Glomerular endothelial cell (primary cell): ENCODE results near the gene KYAT1. TPM values are rescaled to one million over a fixed set of nuclear protein-coding genes. Genes with fewer than 3 reads are reported as not detected.

Experiments
- DNase-seq: peaks from one replicate; pipeline ENCODE4 v3.0.0-alpha.2; 2011; ENCODE audit warnings: low read depth, low spot score; ENCODE audit errors: extremely low read depth
- total RNA-seq: library from RNA; depleted of rRNA; stranded (reverse); fragments of >200 nt; gene quantifications from 2 replicates; pipeline ENCODE4 v1.2.3, GENCODE V29; 2015

Gene KYAT1
- total RNA-seq, 1 donor from 2014 or later: 6.1 TPM

DNA sequence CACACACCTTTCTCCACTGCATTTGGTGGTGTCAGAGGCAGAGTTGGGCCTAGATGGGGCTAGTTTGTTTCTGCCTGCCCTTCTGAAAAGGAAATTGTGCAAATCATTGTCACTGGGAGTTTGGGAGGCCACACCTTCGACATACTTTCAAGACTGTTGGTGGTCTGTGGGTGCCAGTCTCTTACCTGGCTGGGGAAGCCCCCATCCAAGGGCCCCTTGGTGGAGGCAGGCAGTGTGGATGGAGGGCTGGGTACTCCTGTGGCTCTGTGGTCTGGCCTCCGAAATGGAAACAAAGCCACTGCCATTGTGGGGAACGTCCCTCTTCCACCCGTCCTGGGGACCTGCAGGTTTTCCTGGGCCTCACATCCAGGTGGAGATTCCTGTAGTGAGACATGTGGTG lies 28.1 kb upstream of the KYAT1 start:
- DNase-seq: no peak

DNA sequence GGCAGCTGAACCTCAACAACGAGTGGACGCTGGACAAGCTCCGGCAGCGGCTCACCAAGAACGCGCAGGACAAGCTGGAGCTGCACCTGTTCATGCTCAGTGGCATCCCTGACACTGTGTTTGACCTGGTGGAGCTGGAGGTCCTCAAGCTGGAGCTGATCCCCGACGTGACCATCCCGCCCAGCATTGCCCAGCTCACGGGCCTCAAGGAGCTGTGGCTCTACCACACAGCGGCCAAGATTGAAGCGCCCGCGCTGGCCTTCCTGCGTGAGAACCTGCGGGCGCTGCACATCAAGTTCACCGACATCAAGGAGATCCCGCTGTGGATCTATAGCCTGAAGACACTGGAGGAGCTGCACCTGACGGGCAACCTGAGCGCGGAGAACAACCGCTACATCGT lies 26.6 kb upstream of the KYAT1 start:
- DNase-seq: no peak

DNA sequence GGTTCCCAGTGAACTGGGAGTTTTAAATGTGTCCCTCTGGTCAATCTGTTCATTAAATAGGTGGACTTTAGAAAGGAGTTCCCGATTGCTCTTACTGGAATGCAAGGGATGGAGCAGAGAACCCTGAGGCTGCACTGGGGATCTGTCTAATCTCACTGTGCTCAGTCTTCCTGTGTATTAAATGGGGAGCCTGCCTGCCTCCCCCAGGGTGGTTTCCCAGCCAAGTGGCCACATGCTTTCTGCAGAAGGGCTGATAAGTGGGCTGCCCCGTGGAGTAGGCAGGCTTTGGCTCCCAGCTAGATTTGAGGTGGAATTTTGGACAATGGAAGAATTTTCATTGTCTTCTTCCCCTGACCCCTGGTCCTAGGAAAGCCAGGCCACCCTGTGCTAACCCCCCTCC lies 25.0 kb upstream of the KYAT1 start:
- DNase-seq: no peak

DNA sequence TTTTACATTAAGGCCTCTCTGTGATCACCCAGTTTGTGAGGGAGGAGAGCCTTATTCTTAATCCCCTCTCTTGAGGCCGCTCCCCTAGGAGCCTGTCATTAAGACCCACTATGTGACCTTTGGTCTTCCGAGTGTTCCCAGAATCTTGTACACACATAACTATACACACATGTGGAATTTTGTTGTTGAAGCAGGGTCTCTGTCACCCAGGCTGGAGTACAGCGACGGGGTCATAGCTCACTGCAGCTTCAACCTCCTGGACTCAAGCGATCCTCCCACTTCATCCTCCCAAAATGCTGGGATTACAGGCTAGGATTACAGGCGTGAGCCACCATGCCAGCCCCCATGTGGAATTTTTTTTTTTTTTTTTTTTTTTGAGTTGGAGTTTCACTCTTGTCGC lies 24.2 kb upstream of the KYAT1 start:
- no peak for DNase-seq

DNA sequence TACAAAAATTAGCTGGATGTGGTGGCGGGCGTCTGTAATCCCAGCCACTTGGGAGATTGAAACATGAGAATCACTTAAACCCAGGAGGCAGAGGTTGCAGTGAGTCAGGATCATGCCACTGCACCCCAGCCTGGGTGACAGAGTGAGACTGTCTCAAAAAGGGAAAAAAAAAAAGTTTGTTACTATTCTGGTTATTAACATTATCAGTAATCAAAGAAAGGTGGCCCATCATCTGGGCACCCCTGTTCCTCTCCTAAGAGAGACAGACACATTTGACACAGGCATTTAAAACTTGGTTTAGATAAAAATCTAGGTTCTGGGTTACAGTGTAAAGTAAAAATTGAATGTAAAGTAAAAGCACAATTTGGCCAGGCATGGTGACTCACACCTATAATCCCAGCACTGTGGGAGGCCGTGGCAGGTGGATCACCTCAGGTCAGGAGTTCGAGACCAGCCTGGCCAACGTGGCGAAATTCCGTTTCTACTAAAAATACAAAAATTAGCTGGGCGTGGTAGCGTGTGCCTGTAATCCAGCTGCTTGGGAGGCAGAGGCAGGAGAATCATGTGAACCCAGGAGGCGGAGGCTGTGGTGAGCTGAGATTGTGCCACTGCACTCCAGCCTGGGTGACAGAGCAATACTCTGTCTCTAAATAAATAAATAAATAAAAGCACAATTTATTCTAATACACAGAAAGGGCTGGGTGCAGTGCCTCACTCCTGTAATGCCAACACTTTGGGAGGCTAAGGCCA lies 22.3 kb upstream of the KYAT1 start:
- no peak for DNase-seq

DNA sequence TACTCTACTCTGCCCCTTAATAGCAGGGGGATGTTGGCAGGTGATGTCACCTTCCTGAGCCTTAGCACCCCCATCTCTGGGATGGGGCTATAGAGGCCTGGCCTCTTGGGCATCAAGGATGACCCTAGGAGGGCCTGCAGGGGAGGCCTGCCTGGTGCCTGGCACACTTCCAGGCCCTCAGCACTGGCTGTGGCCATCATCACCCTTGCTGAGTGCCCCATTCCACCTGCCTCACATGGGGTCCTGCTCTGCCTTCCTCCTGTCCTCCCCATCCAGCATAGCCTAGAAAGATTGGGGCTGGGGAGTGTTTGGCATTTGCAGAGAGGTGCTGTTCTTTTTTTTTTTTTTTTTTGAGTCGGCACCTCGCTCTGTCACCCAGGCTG lies 21.3 kb upstream of the KYAT1 start:
- no peak for DNase-seq

DNA sequence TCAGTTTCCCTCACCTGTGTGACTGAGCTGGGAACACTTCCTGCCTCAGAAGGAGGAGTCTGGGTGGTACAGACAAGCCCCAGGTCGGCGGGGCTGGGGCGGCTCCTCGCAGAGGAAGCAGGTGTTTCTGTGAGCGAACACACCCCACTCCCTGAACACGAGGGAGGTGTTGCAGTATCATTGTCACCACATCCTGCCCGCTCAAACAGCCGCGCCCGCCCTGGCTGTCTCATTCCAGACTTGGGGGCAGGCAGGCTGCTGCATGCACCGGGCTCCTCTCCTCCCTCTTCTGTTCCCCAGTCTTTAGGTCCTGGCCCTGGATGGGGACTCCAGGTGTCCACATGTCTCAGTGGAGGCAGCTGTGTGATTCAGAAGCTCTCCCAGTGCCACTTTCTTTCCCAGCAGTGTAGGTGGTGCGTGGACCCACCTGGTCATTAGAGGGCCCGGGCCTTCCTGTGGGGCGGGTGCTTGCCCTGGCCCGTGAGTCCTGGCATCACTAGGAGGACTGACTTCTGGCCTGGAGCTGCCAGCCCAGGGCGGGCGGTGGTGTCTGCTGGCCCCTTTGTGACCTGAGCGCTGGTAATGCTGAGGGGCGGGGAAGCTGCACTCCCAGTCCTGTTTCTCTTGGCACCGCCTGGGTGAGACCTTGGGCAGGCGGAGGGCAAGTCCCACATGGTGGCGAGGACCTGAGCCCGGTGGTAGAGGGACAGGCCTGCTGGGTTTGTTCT lies 20.8 kb upstream of the KYAT1 start:
- DNase-seq: no peak

DNA sequence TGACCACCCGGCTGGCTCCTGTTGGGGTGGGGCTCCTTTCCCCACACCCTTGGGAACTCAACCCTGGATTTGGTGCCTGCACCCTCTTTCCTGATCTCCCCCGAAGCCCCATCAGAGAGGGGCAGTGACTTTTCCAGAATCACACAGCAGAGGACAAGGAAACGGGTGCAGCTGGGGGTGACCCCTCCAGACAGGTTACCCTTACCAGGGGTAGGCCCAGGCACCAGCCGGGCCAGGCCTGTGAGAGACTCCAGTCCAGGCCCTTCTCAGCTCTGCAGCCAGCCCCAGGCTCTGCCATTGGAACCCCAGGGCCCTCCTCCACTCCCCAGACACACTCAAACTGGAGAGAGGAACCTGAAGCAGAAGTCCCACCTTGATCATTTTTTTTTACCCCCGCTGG lies 20.1 kb upstream of the KYAT1 start:
- DNase-seq: no peak

DNA sequence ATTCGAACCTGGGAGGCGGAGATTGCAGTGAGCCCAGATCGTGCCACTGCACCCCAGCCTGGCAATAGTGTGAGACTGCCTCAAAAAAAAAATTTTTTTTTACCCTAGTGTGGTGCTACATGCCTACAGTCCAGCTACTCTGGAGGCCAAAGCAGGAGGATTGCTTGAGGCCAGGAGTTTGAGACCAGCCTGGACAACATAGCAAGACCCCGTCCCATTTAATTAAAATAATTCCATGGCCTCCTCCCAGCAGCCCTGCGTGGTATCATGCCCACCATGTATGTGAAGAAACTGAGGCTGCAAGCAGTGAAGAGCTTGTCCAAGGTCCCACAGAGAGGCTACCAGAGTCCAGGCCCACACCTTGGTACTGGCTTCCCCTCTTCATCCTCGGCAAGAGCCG lies 19.6 kb upstream of the KYAT1 start:
- no peak for DNase-seq

DNA sequence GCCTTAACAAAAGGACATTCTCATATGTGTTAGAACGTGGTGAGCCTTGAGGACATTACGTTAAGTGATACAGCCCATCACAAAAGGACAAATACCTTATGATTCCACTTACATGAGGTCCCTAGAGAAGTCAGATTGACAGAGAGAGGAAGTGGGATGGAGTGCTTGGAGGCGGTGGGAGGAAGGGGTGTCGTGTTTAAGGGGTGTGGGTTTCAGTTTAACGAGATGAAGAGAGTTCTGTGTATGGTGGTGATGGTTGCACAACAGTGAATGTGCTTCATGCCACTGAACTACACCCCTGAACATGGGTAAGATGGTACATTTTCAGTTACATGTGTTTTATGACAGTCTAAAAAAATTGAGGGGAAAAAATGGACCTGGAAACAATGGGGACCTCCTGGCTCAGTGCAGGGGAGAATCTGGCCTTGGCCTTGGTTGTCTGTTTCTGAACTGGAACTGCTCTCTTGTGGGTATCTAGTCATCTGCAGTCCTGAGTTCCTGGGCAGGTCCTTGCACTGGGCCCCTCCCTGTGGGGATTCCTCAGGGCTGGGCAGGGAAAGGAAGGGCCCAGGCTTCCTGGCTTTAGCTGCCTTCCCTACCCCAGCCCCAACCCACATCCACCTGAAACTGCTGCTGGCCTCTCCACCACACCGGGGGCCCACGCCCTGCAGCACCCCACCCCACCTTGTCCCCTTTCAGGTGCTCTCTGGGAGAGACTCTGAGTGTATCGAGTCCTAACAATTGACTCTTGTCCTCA lies 18.0 kb upstream of the KYAT1 start:
- DNase-seq: no peak

DNA sequence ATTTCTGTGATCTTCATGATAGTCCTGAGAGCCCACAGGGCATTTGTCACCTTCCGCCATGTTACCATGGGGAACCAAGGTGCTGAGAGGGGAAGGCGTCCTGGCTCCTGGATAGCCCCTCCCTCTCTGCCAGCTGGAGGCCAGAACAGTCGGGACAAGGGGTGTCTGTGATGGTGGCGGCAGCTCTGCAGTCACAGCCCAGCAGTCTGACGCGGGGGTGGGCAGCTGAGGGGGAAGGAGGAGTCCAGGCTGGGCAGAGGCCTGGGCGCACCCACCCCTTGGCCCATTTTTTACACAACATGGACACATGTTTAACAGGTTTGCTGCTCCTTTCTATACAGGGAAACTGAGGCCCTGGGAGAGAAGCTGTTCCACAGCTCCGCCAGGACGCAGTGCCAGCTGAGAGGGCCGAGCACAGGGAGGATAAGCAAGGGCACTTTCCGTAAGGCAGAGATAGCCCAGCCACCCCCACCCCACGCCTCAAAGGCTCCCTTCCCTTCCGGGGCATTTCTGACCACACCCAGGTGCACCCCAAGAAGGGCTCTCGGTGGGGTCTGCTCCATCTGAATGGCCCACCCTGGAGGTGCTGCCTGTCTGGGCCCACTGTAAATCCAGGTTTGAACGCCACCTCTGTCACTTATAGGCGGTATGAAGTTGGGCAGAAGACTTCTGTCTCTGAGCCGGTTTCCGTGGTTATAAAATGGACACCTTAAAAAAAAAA lies 17.3 kb upstream of the KYAT1 start:
- DNase-seq: no peak

DNA sequence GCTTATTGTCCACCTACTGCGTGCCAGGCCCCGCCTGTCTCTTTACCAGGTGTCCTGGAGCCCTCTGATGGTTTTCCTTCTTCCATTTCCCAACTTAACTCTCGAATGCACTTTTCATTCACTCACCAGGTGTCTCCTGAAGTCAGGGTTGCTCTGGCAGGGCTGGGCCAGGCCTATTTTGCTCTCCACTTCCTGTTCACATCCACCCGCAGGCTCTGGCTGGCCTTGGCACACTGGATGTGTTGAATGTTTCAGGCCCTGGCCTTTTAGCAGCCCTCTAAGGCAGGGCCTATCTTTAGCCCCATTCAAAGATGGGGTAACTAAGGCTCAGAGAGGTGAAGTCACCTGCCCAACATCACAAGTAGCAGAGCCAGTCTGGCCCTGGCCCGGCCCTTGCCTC lies 16.6 kb upstream of the KYAT1 start:
- no peak for DNase-seq

DNA sequence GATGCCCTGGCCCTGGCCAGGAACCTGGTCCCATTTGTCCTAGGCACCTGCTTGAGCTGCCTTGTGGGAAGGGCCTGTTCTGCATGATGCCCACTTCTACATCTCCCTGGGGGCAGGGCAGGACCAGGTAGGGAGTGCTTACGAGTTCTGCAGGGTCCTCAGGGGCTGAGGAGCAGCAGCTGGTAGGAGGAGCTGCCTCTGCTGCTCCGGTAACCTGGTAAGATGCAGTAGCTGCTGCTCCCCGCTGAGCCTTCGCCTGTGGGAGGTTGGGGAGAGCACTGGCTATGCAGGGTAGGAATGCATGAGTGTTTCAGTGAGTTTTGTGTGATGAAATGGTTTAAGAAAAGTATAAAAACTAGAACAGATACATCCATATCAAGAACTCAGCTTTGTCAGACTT lies 13.8 kb upstream of the KYAT1 start:
- no peak for DNase-seq

DNA sequence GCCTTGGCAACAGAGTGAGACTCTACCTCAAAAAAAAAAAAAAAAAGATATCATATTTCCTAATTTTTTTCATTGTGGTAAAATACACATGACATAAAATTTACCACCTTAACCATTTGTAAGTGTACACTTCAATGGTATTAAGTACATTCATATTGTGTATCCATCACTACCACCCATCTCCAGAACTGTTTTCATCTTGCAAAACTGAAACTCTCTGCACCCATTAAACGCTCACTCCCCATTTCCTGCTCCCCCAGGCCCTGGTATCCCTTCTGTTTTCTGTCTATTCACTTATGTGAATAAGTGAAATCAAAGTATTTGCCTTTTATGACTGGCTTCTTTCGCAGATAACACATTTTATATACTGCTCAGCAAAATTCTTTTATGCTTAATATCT lies 13.0 kb upstream of the KYAT1 start:
- DNase-seq: no peak

DNA sequence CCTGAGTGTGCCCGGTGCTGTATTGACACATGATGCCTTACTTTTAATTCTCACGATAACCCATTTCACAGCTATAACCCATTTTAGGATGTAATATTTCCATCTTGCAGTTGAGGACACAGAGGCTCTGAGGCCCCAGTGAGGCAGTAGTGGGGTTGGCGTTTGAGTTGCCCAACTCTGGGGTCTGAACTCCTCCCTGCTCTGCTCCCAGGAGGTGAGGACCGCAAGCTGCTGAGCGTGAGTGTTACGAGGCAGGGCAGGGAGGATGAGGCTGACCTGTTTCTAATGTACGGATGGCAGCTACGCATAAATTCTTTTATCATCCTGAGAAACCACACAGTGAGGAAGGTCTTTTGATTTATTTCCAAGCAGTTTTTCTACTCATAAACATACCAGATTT lies 11.6 kb upstream of the KYAT1 start:
- DNase-seq: no peak

DNA sequence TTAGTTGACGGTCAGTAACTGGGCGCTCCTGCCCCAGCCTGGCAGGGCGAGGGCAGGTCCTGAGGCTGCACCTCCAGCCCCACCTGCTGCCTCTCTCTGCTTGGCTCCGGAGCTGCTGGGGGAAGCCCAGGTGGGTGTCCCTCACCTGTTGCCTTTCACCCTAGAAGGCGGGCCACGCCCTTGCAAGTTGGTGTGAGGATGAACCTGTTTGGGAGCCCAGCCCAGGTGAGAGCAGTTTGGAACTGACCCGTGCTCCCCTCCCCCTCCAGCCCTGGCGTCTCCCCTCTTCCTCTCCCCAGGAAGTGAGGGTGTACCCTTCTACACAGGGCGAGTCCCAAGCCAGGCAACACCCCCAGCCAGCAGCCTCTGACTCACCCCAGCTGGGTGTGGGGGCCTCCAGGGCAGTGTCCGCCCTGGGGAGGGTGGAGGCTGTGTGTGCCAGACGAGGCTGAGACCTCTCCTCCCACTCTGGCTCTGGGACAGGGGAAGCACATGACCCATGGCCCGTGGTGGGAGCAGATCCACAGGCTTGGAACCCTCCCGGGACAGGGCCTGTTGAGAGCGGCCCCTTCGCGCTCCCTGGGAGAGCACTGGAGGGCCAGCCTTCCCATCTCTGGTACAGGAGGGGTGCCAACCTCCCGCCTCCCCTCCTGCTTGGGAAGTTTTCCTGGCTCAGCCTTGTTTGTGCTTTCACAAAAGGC lies 10.6 kb upstream of the KYAT1 start:
- DNase-seq: no peak

DNA sequence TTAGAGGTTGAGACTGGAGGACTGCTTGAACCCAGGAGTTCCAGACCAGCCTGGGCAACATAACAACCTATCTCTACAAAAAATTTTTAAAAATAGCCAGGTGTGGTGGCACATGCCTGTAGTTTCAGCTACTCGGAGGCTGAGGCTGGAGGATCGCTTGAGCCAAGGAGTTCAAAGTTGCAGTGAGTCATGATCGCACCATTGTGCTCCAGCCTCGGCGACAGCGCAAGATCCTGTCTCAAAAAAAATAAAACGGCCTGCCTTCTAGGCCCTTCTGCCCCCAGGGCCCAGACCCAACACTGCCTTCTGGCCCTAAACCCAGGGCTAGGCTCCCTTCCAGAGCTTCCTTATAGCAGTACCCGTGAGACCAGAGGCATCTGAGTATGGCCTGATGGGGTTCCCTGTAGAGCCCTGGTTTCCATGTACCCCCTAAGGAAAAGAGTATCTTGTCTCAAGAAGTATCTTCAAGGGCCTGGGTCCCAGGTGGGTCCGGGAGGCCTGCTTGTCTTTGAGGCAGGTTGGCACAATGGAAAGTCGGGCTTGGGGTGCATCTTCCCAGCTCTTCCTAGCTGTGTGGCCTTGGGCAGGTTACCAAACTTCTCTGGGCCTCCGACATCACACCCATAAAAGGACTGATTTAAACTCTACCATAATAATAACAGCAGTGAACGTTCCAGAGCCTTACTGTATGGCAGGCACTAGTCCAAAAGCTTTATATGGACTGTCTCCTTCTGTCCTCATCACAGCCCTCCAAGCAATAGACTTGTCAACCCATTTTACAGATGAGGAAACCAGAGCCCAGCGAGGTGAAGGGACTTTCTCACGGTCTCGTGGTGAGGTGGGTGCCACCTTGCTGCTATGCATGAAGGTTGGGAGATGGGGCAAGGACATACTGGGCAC lies 9.8 kb upstream of the KYAT1 start:
- no peak for DNase-seq

DNA sequence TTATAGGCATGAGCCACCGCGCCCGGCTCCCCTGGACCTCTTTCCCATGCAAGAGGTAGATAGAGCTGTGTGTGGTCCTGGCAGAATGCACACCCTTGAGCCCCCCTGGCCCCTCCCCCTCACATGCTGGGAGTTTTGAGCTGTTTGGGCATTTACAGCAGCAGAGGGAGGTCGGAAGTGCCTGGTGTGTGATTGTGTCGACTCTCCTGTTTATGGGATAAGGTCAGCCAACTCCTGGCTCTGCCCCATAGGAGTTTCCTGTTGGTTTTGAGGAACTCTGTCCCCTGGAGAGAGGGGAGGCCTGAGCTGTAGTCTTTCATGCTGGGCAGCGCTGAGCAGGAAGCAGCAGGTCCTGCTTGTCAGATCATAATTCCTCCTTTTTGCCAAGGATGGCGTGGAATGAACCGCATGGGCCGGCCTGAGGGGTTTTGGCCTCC lies 6.2 kb upstream of the KYAT1 start:
- DNase-seq: no peak

DNA sequence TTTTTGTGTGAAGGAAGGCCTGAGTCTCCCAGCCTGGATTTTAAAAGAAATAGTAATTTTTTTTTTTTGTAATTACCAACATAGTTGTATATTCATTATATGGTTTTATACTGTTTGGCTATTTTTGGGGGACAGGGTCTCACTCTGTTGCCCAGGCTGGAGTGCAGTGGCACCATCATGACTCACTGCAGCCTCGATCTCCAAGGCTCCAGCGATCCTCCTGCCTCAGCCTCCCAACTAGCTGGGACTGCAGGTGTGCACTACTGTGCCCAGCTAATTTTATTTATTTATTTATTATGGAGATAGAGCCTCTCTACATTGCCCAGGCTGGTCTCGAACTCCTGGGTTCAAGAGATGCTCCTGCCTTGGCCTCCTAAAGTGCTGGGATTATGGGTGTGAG lies 5.3 kb upstream of the KYAT1 start:
- no peak for DNase-seq
